K562 (cell line): ENCODE measurements around the gene CBX3. TPM values are rescaled to one million over a fixed set of nuclear protein-coding genes. Genes with fewer than 3 reads are reported as not detected.
A peak's percentile ranks its signal among the peaks of the same experiment; 100 is the strongest.

Experiments used
- ARID1B ChIP-seq: fragments of 450-650 bp; IDR thresholded peaks from 2 replicates; pipeline ENCODE4 v1.6.1; 2016; ENCODE audit warnings: antibody characterized with exemption, mild to moderate bottlenecking, inconsistent platforms
- C11orf30 ChIP-seq: fragments of 450-650 bp; IDR thresholded peaks from 2 replicates; pipeline ENCODE4 v1.6.1; 2016; ENCODE audit warnings: low read depth, mild to moderate bottlenecking
- CHAMP1 ChIP-seq: fragments of 450-650 bp; IDR thresholded peaks from 2 replicates; pipeline ENCODE4 v1.6.1; 2016; ENCODE audit warnings: mild to moderate bottlenecking
- FOXM1 ChIP-seq, 2 experiments: fragments of 450-650 bp in 1 of 2; sonication (generic) in 1 of 2; formaldehyde crosslinking in 1 of 2; IDR thresholded peaks; 2 replicates each; pipeline versions ENCODE4 v1.6.1 to v1.9.0; 2017 to 2022; ENCODE audit warnings: low read depth in 2 of 2, mild to moderate bottlenecking in 2 of 2, missing genetic modification reagents in 1 of 2, moderate library complexity in 1 of 2
- GATAD2B ChIP-seq: fragments of 450-650 bp; IDR thresholded peaks from 2 replicates; pipeline ENCODE4 v1.6.1; 2017; ENCODE audit warnings: mild to moderate bottlenecking, borderline replicate concordance
- HOMEZ ChIP-seq: fragments of 250-450 bp; sonication (Bioruptor Pico); IDR thresholded peaks from 2 replicates; pipeline ENCODE4 v1.4.0; 2020; ENCODE audit warnings: mild to moderate bottlenecking, moderate library complexity
- HOXB6 ChIP-seq: fragments of 250-450 bp; sonication (Bioruptor Pico); IDR thresholded peaks from 2 replicates; pipeline ENCODE4 v1.5.1; 2022; ENCODE audit warnings: mild to moderate bottlenecking, borderline replicate concordance
- ILF3 ChIP-seq: fragments of 450-650 bp; IDR thresholded peaks from 2 replicates; pipeline ENCODE4 v1.6.1; 2018; ENCODE audit warnings: antibody characterized with exemption, mild to moderate bottlenecking, moderate library complexity, borderline replicate concordance
- SAFB2 ChIP-seq: fragments of 200-400 bp; formaldehyde crosslinking; IDR thresholded peaks from 2 replicates; pipeline ENCODE4 v1.6.1; 2018; ENCODE audit warnings: borderline replicate concordance, low read length, low read depth, moderate library complexity; ENCODE audit not compliant: severe bottlenecking
- SREBF2 ChIP-seq: sonication (generic); formaldehyde crosslinking; IDR thresholded peaks from 2 replicates; pipeline ENCODE4 v1.4.0; 2020; ENCODE audit warnings: mild to moderate bottlenecking, missing genetic modification reagents
- SRF ChIP-seq, 2 experiments: fragments of 250-450, 450-650 bp in 1 of 2; sonication (Bioruptor Pico) in 1 of 2; sonication (generic) in 1 of 2; formaldehyde crosslinking; IDR thresholded peaks; 2 replicates each; pipeline versions ENCODE4 v1.5.0 to v1.5.1; 2020 to 2022; ENCODE audit warnings: mild to moderate bottlenecking in 1 of 2, missing genetic modification reagents in 1 of 2
- ZEB2 ChIP-seq: fragments of 450-650 bp; IDR thresholded peaks from 2 replicates; pipeline ENCODE4 v1.6.1; 2016
- ZNF184 ChIP-seq: sonication (generic); formaldehyde crosslinking; IDR thresholded peaks from 2 replicates; pipeline ENCODE4 v1.5.0; 2020; ENCODE audit warnings: missing genetic modification reagents
- ZNF318 ChIP-seq, 2 experiments: fragments of 450-650 bp; IDR thresholded peaks; 2 replicates each; pipeline ENCODE4 v1.6.1; 2016; ENCODE audit warnings: mild to moderate bottlenecking in 2 of 2, borderline replicate concordance in 1 of 2, low read depth in 1 of 2, moderate library complexity in 1 of 2
- ZNF778 ChIP-seq: fragments of 450-650 bp; formaldehyde crosslinking; IDR thresholded peaks from 2 replicates; pipeline ENCODE4 v1.4.0; 2020; ENCODE audit warnings: mild to moderate bottlenecking, moderate library complexity
- polyA plus RNA-seq, 8 experiments: library from polyadenylated mRNA; depleted of rRNA in 4 of 8; stranded (reverse) in 5 of 8; unstranded in 3 of 8; fragments of >200 nt; fragmentation: Nextera tagmentation in 2 of 8; fragmentation: Illumina TruSeq in 1 of 8; extraction: Ambion mirVana in 2 of 8; extraction: Trizol in 1 of 8; gene quantifications; 2 replicates each; pipeline versions ENCODE4 v1.2.1 to v1.2.3, GENCODE V29; 2011 to 2014; ENCODE audit warnings: inconsistent platforms in 1 of 8, missing spikeins in 1 of 8
- total RNA-seq, 7 experiments: library from RNA; depleted of rRNA in 6 of 7; stranded (reverse); fragments of >200 nt in 6 of 7; fragmentation: Illumina TruSeq in 2 of 7; extraction: Trizol in 2 of 7; gene quantifications; 2 replicates each; pipeline versions ENCODE4 v1.2.1 to v1.2.3, GENCODE V29; 2011 to 2021; ENCODE audit warnings: low replicate concordance in 1 of 7

Gene CBX3
- total and polyA plus RNA-seq, 9 of the 15 experiments (the other 6 are each of a cell fraction or from before 2014, with no cell fraction given): 198 to 413 (median 328) TPM

DNA sequence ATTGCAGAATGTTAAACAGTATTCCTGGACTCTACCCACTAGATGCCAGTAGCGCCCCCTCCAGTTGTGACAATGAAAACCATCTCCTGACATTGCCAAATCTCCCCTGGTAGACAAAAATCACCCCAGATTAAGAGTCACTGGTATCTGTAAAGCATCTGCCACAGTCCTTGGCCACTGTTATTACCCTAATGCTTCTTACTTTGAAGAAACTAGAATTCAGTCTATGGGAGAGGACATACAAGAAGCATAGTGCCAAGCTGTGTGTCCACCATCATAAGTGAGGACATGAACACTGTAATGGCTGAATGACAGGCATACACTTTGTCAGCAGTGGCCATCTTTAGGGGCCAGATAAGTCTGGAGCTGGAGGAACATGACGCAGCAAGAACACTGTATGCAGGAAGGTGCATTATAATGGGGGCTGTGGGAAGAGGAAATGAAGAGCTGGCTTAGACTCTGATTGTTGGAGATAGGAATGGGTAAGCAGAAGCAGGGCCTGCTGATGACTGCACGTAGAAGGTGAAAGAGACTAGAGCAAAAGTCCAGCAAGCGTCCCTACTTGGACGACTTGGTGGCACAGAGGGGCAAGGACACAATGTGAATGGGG, 32.5 kb downstream of the CBX3 start (continued):
- TF ChIP-seq HOMEZ: no peak
- TF ChIP-seq ZNF318 (IDR thresholded peaks at IDR 0.05; ENCODE audit: borderline replicate concordance in 1 of 2, low read depth in 1 of 2): peak in 1 of 2 experiments; percentile 45; a peak in 1 of 4 replicates
- no peak for TF ChIP-seq ILF3
- no peak for TF ChIP-seq ZNF184 (CRISPR knock-in tag)
- TF ChIP-seq FOXM1 (IDR thresholded peaks at IDR 0.05; ENCODE audit: low read depth): peak; percentile 26; the same call in 1 of the 2 replicates
- TF ChIP-seq FOXM1 (CRISPR knock-in tag; IDR thresholded peaks at IDR 0.05; ENCODE audit: low read depth): no peak
- peak; percentile 90 for TF ChIP-seq ARID1B
- TF ChIP-seq SAFB2: no peak
- TF ChIP-seq SREBF2 (CRISPR knock-in tag): no peak
- peak; percentile 67; the same call in 1 of the 2 replicates for TF ChIP-seq CHAMP1
- peak; percentile 98 for TF ChIP-seq C11orf30
- TF ChIP-seq ZEB2: 0 out of 2 replicates have a peak, but pooled peaks have one; percentile 17
- TF ChIP-seq HOXB6: no peak
- 0 out of 2 replicates have a peak, but pooled peaks have one; percentile 11 for TF ChIP-seq GATAD2B
- TF ChIP-seq SRF (CRISPR knock-in tag; IDR thresholded peaks at IDR 0.05): no peak
- TF ChIP-seq ZNF778 (CRISPR knock-in tag): no peak
